HuH-7.5 (cell line): ENCODE measurements around the gene SEMA4D.
"Not testable (repeated sequence)": the region's sequence is repeated elsewhere in the genome, so short reads cannot be mapped to it uniquely, and the experiment has no call there.

ENCODE experiments used
- DNase-seq: peaks from one replicate; pipeline ENCODE4 v3.0.0; 2011; ENCODE audit warnings: low spot score

SEMA4D gene

GRCh38 chr9:89480825-89481537, 16.9 kb downstream of the SEMA4D start:
- no peak for DNase-seq

- DNase-seq: not testable (repeated sequence)
Measured at GRCh38 chr9:89480372-89480771, 17.5 kb downstream of the SEMA4D start.

GRCh38 chr9:89479669-89480011, 18.3 kb downstream of the SEMA4D start:
- not testable (repeated sequence) for DNase-seq

GRCh38 chr9:89478821-89479668, 18.9 kb downstream of the SEMA4D start:
- DNase-seq: no peak

GRCh38 chr9:89477811-89478630, 19.9 kb downstream of the SEMA4D start:
- DNase-seq: no peak

- no peak for DNase-seq
Measured at GRCh38 chr9:89477384-89477783, 20.5 kb downstream of the SEMA4D start.

- DNase-seq: no peak
Measured at GRCh38 chr9:89476546-89476945, 21.4 kb downstream of the SEMA4D start.

GRCh38 chr9:89475891-89476440, 21.9 kb downstream of the SEMA4D start:
- no peak for DNase-seq

GRCh38 chr9:89474939-89475338, 23.0 kb downstream of the SEMA4D start:
- DNase-seq: no peak

GRCh38 chr9:89473762-89474469, 24.0 kb downstream of the SEMA4D start:
- no peak for DNase-seq

GRCh38 chr9:89471796-89472320, 26.1 kb downstream of the SEMA4D start:
- DNase-seq: not testable (repeated sequence)

GRCh38 chr9:89471390-89471789, 26.5 kb downstream of the SEMA4D start:
- no peak for DNase-seq

GRCh38 chr9:89470224-89470839, 27.6 kb downstream of the SEMA4D start:
- DNase-seq: no peak

- no peak for DNase-seq
Measured at GRCh38 chr9:89469003-89469402, 28.9 kb downstream of the SEMA4D start.

GRCh38 chr9:89468281-89468960, 29.5 kb downstream of the SEMA4D start:
- DNase-seq: no peak

- no peak for DNase-seq
Measured at GRCh38 chr9:89467278-89467625, 30.7 kb downstream of the SEMA4D start.

- DNase-seq: no peak
Measured at GRCh38 chr9:89466451-89467277, 31.2 kb downstream of the SEMA4D start.

- no peak for DNase-seq
Measured at GRCh38 chr9:89465726-89466308, 32.1 kb downstream of the SEMA4D start.

- DNase-seq: no peak
Measured at GRCh38 chr9:89465001-89465451, 32.9 kb downstream of the SEMA4D start.
